GM12892 (cell line): ENCODE measurements around the gene KIRREL3.
"Not testable (repeated sequence)": the region's sequence is repeated elsewhere in the genome, so short reads cannot be mapped to it uniquely, and the experiment has no call there.

Experiments
- DNase-seq: peaks from one replicate; pipeline ENCODE4 v3.0.0; 2011; ENCODE audit not compliant: insufficient read length
- FAIRE-seq: peaks from 2 replicates; lab custom pipeline; 2011; peaks lifted over from hg19 to GRCh38; lab: Jason Lieb, UNC
- POLR2A ChIP-seq: IDR thresholded peaks from 2 replicates; pipeline ENCODE4 v1.6.1; 2011; ENCODE audit warnings: low read depth, low read length, control low read depth
- POLR2AphosphoS5 ChIP-seq: IDR thresholded peaks from 2 replicates; pipeline ENCODE4 v1.6.1; 2011; ENCODE audit warnings: low read depth, low read length, control low read depth
- TAF1 ChIP-seq: IDR thresholded peaks from 2 replicates; pipeline ENCODE4 v1.6.1; 2011; ENCODE audit warnings: low read depth, mild to moderate bottlenecking, control low read depth, low read length, borderline replicate concordance

Gene KIRREL3

GRCh38 chr11:126969865-126970479, 30.6 kb downstream of the KIRREL3 start:
- FAIRE-seq (peak; percentile 60), DNase-seq (no peak)
- no peak for TF ChIP-seq POLR2A
- no peak for TF ChIP-seq TAF1
- TF ChIP-seq POLR2AphosphoS5: no peak

GRCh38 chr11:126968915-126969314, 31.7 kb downstream of the KIRREL3 start:
- TF ChIP-seq POLR2A (no peak), POLR2AphosphoS5 (no peak), TAF1 (no peak)
- DNase-seq (no peak), FAIRE-seq (no peak)

GRCh38 chr11:126965331-126965730, 35.2 kb downstream of the KIRREL3 start:
- DNase-seq (no peak), FAIRE-seq (no peak)
- TF ChIP-seq TAF1 (no peak), POLR2A (no peak), POLR2AphosphoS5 (no peak)

GRCh38 chr11:126963603-126964363, 36.8 kb downstream of the KIRREL3 start:
- TF ChIP-seq POLR2A: no peak
- TF ChIP-seq POLR2AphosphoS5: no peak
- no peak for DNase-seq
- FAIRE-seq: no peak

- DNase-seq: no peak
- no peak for TF ChIP-seq TAF1
- TF ChIP-seq POLR2AphosphoS5: no peak
- no peak for TF ChIP-seq POLR2A
These were observed 37.5 kb downstream of the KIRREL3 start for GRCh38 chr11:126963115-126963514.

GRCh38 chr11:126959700-126960099, 40.9 kb downstream of the KIRREL3 start:
- DNase-seq (no peak), FAIRE-seq (no peak)
- TF ChIP-seq POLR2AphosphoS5: no peak
- TF ChIP-seq POLR2A: no peak
- no peak for TF ChIP-seq TAF1

More at GRCh38 chr11:126963115-126963514, 37.5 kb downstream of the KIRREL3 start:
- no peak for FAIRE-seq

GRCh38 chr11:126956635-126957034, 43.9 kb downstream of the KIRREL3 start:
- no peak for TF ChIP-seq POLR2AphosphoS5
- TF ChIP-seq POLR2A: no peak
- no peak for TF ChIP-seq TAF1
- DNase-seq (no peak), FAIRE-seq (no peak)

- FAIRE-seq, DNase-seq: not testable (repeated sequence)
These were observed 48.0 kb downstream of the KIRREL3 start for GRCh38 chr11:126952533-126952932.

- TF ChIP-seq TAF1 (no peak), POLR2A (no peak), POLR2AphosphoS5 (no peak)
- no peak for DNase-seq
- FAIRE-seq: no peak
These were observed 49.1 kb downstream of the KIRREL3 start for GRCh38 chr11:126951465-126951864.

GRCh38 chr11:126949066-126949891, 51.3 kb downstream of the KIRREL3 start:
- FAIRE-seq (no peak), DNase-seq (no peak)
- TF ChIP-seq TAF1 (no peak), POLR2A (no peak), POLR2AphosphoS5 (no peak)

- TF ChIP-seq POLR2AphosphoS5 (no peak), POLR2A (no peak), TAF1 (no peak)
- FAIRE-seq (no peak), DNase-seq (no peak)
These were observed 52.0 kb downstream of the KIRREL3 start for GRCh38 chr11:126948563-126948962.

- no peak for TF ChIP-seq POLR2AphosphoS5
- TF ChIP-seq POLR2A: no peak
- no peak for TF ChIP-seq TAF1
- FAIRE-seq (no peak), DNase-seq (no peak)
These were observed 55.3 kb downstream of the KIRREL3 start for GRCh38 chr11:126945319-126945718.
